GM13977 (cell line): ENCODE measurements around the gene IL16.

Source experiments
- DNase-seq: peaks from one replicate; pipeline ENCODE4 v3.0.0; 2012; ENCODE audit warnings: low spot score
- CTCF ChIP-seq: IDR thresholded peaks from 2 replicates; pipeline ENCODE4 v1.5.1; 2012; ENCODE audit warnings: mild to moderate bottlenecking, control low read depth; ENCODE audit not compliant: insufficient read depth; ENCODE audit errors: extremely low read depth, missing control alignments
- in situ Hi-C: fragments of 300-500 bp; cut with MboI; formaldehyde crosslinking; loops from one replicate; pipeline ENCODE4 v1.12.0; 2022; ENCODE audit warnings: low sequenced_read_pairs, low pct_unique_long_range_greater_than_20kb, mixed read lengths, inconsistent platforms; ENCODE audit not compliant: unreplicated experiment

IL16 gene

GRCh38 chr15:81181220-81181619, 15.5 kb upstream of the IL16 start:
- in situ Hi-C loops: no loop called here
- DNase-seq: no peak
- TF ChIP-seq CTCF: no peak

GRCh38 chr15:81182031-81182755, 14.5 kb upstream of the IL16 start:
- no peak for TF ChIP-seq CTCF
- no peak for DNase-seq
- in situ Hi-C loops: no loop called here

DNA sequence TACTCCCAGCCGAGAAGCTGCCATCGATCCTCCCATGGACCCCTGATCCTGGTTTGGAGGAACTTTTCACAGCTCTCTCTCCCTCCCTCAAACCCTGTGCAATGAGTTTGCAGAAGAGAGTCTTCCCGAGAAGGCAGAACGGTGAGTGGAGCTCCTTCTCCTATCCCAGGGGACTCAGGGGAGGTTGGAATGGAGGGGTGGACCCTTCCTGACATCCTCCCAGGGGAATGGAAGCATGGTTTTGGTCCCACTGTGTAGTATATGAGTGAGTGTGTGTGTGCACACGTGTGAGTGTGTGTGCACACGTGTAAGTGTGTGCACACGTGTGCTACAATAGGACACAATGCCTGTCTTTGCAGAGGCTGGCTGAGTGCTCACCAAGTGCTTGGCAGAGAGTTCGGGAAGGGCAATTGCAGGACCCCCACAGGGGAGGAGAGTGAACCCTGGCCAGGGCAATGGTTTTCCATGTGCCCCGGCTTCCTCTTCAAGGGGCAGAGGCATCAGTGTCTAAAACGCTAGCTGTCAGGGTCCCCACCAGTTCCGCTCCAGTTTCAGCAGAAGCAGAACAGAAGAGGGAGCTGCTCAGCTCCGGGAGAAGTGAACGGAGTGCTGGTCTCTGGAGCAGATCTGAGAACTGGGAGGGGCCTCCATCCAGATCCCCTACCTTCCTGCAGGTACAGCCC, 13.8 kb upstream of the IL16 start:
- no peak for DNase-seq
- in situ Hi-C loops: no loop called here
- no peak for TF ChIP-seq CTCF

- DNase-seq: no peak
- in situ Hi-C loops: no loop called here
- no peak for TF ChIP-seq CTCF
Observed at GRCh38 chr15:81183439-81183775, 13.3 kb upstream of the IL16 start.

DNA sequence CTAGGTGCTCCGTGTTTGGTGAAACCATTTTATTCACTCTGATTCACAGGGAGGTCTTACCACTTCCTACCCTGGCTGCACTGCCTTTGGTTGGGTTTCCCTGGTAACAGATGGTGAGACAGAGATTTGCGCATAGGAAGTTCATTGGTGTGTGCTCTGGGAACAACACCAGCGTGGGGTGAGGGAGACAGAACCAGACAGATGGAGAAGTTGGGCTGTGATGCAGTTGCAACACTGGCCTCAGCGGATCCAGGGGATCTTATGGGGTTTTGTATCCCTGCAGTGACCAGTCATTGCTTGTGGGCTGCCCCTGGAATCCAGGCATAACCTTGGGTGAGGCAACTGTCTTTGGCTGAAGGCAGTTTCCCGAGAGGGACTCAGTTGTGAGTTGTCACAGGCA, 12.5 kb upstream of the IL16 start:
- DNase-seq: no peak
- no peak for TF ChIP-seq CTCF
- in situ Hi-C loops: no loop called here

- TF ChIP-seq CTCF: no peak
- in situ Hi-C loops: no loop called here
- DNase-seq: no peak
Observed at GRCh38 chr15:81185631-81186295, 10.9 kb upstream of the IL16 start.
